GM21381 (cell line): ENCODE measurements around the gene RTL9.
"Not testable (repeated sequence)": the region's sequence is repeated elsewhere in the genome, so short reads cannot be mapped to it uniquely, and the experiment has no call there.

ENCODE experiments used
- ATAC-seq: cut with Tn5 transposase; IDR thresholded peaks from one replicate; pipeline ENCODE4 v1.9.1; 2021; ENCODE audit warnings: mild to moderate bottlenecking, moderate library complexity; ENCODE audit not compliant: unreplicated experiment

Gene RTL9

DNA sequence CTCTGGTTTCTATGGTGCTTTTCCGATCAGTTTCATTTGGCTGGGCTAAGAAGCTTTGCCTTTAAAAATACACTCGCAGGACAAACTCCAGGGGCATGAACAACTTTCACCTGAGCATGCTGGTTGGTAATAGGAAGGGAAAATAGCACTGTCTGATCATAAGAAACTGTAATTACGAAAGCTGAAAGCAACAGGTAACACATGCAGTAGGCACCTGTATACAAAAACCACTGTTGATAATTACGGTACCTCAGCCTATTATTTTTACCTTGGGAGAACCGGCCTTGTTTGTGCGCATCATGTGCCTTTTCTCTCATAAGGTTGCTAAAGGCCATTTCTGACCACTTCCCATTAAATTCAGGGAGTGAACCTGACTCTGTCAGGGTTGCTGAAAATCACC is 45.7 kb downstream of the RTL9 start:
- ATAC-seq, result no peak

DNA sequence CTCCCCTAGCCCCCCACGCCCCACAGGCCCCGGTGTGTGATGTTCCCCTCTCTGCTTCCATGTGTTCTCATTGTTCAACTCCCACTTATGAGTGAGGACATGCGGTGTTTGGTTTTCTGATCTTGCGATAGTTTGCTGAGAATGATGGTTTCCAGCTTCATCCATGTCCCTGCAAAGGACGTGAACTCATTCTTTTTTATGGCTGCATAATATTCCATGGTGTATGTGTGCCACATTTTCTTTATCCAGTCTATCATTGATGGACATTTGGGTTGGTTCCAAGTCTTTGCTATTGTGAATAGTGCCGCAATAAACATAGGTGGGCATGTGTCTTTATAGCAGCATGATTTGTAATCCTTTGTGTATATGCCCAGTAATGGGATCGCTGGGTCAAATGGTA is 47.6 kb downstream of the RTL9 start:
- not testable (repeated sequence) for ATAC-seq

DNA sequence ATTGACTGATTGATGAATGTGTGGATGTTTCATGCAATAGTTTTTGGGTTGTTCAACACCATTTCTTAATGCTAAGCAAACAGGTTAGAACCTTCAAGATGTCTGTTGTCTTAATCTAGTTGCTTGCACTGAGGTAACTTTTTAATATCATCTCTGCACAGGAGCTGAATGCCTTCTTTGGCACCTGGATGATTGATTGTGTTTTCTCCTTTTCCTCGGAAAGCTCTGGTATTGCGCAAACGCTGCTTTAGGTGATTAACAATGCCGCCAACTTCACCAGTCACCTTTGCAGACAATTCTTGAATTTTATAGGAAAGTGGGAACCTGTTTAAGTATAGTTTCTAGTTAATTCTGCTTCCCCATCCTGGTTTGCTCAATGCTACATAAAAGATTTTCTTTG is 48.2 kb downstream of the RTL9 start:
- no peak for ATAC-seq

DNA sequence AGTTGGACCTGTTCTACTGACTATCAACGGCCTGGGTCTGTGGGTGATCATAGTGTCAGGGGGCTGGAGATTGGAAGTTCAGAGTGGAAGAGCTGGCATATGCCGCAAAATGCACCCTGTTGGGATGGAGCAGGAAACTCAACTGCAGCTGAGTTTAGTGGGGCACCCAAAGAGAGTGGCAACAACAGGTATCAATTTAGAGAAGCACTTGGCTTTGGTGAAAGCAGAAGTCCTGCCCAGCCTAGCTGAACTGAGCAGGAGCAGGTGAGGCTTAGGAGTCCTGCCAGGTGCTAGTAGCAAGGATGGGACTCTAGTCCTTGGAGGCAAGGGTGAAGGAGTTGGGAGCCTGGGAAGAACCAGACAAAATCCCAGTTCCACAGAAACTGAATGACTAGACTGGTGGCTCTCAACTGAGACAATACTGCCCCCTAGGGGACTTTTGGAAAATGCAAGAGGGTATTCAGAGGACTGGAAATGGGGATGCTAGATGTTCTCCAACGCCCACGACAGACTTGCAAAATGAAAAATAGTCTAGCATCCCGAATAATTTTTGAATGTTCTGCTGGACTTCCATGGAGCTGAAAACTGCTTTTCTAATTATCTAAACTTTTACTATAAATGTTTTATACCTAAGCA is 49.4 kb downstream of the RTL9 start:
- ATAC-seq, result peak; percentile 66
